ENCODE measurements around the gene FKBP5.

The FKBP5 gene

GRCh38 chr6:35602133-35602946, 86.4 kb downstream of the FKBP5 start:
- peak overlapping the region; percentile 71 for H3K27ac ChIP-seq (replicated peaks)
- DNase-seq (ENCODE audit: low read depth in 1 of 2, low spot score in 1 of 2): peak; percentile 59 to 70
- TF ChIP-seq SPI1 (IDR thresholded peaks at IDR 0.05; ENCODE audit: borderline replicate concordance, low read depth) (no peak), POLR2AphosphoS5 (IDR thresholded peaks at IDR 0.05; ENCODE audit: low read depth) (no peak), GABPA (IDR thresholded peaks at IDR 0.05; ENCODE audit: low read depth) (no peak)
- TF ChIP-seq, protein P1, sequence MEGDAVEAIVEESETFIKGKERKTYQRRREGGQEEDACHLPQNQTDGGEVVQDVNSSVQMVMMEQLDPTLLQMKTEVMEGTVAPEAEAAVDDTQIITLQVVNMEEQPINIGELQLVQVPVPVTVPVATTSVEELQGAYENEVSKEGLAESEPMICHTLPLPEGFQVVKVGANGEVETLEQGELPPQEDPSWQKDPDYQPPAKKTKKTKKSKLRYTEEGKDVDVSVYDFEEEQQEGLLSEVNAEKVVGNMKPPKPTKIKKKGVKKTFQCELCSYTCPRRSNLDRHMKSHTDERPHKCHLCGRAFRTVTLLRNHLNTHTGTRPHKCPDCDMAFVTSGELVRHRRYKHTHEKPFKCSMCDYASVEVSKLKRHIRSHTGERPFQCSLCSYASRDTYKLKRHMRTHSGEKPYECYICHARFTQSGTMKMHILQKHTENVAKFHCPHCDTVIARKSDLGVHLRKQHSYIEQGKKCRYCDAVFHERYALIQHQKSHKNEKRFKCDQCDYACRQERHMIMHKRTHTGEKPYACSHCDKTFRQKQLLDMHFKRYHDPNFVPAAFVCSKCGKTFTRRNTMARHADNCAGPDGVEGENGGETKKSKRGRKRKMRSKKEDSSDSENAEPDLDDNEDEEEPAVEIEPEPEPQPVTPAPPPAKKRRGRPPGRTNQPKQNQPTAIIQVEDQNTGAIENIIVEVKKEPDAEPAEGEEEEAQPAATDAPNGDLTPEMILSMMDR (IDR thresholded peaks at IDR 0.05; ENCODE audit: insufficient read depth, low read length): no peak
- TF ChIP-seq, protein P2, sequence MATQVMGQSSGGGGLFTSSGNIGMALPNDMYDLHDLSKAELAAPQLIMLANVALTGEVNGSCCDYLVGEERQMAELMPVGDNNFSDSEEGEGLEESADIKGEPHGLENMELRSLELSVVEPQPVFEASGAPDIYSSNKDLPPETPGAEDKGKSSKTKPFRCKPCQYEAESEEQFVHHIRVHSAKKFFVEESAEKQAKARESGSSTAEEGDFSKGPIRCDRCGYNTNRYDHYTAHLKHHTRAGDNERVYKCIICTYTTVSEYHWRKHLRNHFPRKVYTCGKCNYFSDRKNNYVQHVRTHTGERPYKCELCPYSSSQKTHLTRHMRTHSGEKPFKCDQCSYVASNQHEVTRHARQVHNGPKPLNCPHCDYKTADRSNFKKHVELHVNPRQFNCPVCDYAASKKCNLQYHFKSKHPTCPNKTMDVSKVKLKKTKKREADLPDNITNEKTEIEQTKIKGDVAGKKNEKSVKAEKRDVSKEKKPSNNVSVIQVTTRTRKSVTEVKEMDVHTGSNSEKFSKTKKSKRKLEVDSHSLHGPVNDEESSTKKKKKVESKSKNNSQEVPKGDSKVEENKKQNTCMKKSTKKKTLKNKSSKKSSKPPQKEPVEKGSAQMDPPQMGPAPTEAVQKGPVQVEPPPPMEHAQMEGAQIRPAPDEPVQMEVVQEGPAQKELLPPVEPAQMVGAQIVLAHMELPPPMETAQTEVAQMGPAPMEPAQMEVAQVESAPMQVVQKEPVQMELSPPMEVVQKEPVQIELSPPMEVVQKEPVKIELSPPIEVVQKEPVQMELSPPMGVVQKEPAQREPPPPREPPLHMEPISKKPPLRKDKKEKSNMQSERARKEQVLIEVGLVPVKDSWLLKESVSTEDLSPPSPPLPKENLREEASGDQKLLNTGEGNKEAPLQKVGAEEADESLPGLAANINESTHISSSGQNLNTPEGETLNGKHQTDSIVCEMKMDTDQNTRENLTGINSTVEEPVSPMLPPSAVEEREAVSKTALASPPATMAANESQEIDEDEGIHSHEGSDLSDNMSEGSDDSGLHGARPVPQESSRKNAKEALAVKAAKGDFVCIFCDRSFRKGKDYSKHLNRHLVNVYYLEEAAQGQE (IDR thresholded peaks at IDR 0.05; ENCODE audit: insufficient replicate concordance, low read depth): no peak
- H3K27me3 ChIP-seq (ENCODE audit: insufficient read depth, poor library complexity, severe bottlenecking): no peaks in the 10 kb centered on the region
- no peak overlapping the region for H3K4me3 ChIP-seq (replicated peaks; ENCODE audit: insufficient read depth, low read length)

DNA sequence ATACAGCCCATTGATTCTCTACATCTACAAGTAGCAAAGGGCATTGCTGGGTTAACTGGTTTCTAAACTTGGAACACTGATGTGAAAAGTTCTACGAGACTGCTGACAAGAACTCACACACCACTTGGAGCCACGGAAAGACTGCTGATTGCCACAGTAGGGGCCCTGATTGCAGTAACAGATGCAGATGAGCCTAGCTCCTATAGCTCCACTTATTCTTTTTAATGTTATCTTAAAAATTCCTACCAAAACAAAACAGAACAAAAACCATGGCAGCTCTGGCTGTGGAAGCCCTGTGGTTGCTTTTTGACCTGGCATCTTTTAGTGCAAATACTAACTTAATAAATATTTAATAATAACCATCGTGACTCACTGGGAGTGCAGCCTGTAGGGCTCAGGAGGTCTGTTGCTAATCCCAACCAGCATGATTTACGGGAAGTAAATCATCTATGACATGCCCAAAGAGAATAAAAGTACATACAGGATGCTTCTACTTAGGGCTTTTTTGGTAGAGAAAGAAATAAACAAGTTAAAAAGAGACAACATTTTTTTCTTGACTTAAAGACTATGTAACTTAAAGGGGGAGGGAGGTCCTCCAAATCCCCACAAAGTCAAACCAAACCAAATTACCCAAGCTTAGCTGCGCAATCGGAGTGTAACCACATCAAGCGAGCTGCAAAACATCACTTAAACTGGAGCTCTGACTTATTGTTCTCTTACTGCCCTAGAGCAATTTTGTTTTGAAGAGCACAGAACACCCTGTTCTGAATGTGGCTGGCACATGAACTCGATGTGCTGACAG, 87.2 kb downstream of the FKBP5 start:
- Histone ChIP-seq H3K27me3 (ENCODE audit: insufficient read depth, poor library complexity, severe bottlenecking) (no peaks in the 10 kb centered on the region), H3K4me3 (replicated peaks; ENCODE audit: insufficient read depth, low read length) (no peak overlapping the region), H3K27ac (replicated peaks) (peak overlapping the region; percentile 71)
- DNase-seq (ENCODE audit: low read depth in 1 of 2, low spot score in 1 of 2): peak; percentile 38 to 92
- TF ChIP-seq SPI1 (IDR thresholded peaks at IDR 0.05; ENCODE audit: borderline replicate concordance, low read depth): no peak
- TF ChIP-seq, protein P1 (IDR thresholded peaks at IDR 0.05; ENCODE audit: insufficient read depth, low read length): no peak
- TF ChIP-seq POLR2AphosphoS5 (IDR thresholded peaks at IDR 0.05; ENCODE audit: low read depth): no peak
- TF ChIP-seq GABPA (IDR thresholded peaks at IDR 0.05; ENCODE audit: low read depth): no peak
- TF ChIP-seq, protein P2 (IDR thresholded peaks at IDR 0.05; ENCODE audit: insufficient replicate concordance, low read depth): no peak

DNA sequence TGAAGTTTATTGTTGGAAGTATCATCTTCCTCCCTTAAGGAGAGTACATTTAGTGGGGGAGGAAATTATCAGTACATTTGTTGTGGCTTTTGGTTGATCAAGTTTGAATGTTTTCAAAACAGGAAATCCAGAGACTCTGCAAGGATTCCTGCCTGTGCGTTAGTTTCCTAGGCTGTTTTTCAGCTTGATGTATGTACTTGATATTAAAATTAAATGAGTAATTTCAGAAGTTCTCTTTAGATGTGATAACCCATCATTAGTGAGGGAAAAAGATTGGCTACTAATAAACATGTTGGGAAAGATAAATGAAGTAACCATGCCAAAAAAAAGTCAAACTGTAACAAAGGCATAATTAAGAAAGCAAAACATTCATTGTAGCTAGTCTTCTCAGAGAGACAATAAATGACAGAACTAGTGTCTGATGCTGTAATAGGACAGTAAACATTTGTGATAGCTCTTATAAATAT, 88.0 kb downstream of the FKBP5 start:
- TF ChIP-seq GABPA (IDR thresholded peaks at IDR 0.05; ENCODE audit: low read depth) (no peak), POLR2AphosphoS5 (IDR thresholded peaks at IDR 0.05; ENCODE audit: low read depth) (no peak), SPI1 (IDR thresholded peaks at IDR 0.05; ENCODE audit: borderline replicate concordance, low read depth) (no peak; the same call in 1 of the 2 replicates)
- TF ChIP-seq, protein P1 (IDR thresholded peaks at IDR 0.05; ENCODE audit: insufficient read depth, low read length): no peak
- TF ChIP-seq, protein P2 (IDR thresholded peaks at IDR 0.05; ENCODE audit: insufficient replicate concordance, low read depth): no peak
- H3K27ac ChIP-seq (replicated peaks): peak overlapping the region; percentile 71
- no peak overlapping the region for H3K4me3 ChIP-seq (replicated peaks; ENCODE audit: insufficient read depth, low read length)
- no peak for DNase-seq (ENCODE audit: low read depth in 1 of 2, low spot score in 1 of 2)
- H3K27me3 ChIP-seq (ENCODE audit: insufficient read depth, poor library complexity, severe bottlenecking): no peaks in the 10 kb centered on the region
